Heart left ventricle (tissue), 13 donors: ENCODE data around the gene RHBDL3.

Experiments used
- POLR2A ChIP-seq, 2 donors: fragments of 450-650 bp; IDR thresholded peaks; one replicate each; pipeline ENCODE4 v1.6.1; 2017; ENCODE audit warnings: antibody characterized with exemption in 2 of 2, mild to moderate bottlenecking in 2 of 2, moderate library complexity in 2 of 2
- TF ChIP-seq, protein P1 (sequence below), 12 donors: fragments of 200-600 bp; sonication (generic) in 4 of 12; IDR thresholded peaks; one replicate each; pipeline versions ENCODE4 v1.5.0 to v1.8.0; 2018 to 2022; ENCODE audit warnings: antibody characterized with exemption in 12 of 12, mild to moderate bottlenecking in 5 of 12
- donor health status: ischemic (EF 13 %, LVEDD 7.1; RV severe dilation, severe dysfunction).
- donor health status: DM: no; HTN: yes; CAD: no.
- donor health status: DM: no; HTN: no; CAD: no.
- donor health status: ischemic (EF 25% LVEDD 6.9; RV normal size, moderate dysfunction).
- donor health status: ischemic (EF 25% LVEDD 5.7; RV mildly dilated, moderate dysfunction).
- donor health status: ischemic (EF 35%, LVEDD 5.7; RV mildly dilated, moderate dysfunction).
- donor health status: nonischemic (EF 11% LVEDD 7.7; RV severe dilation, severe dysfunction).
- donor health status: DM: yes; HTN: yes; CAD: no.
- donor health status: PGD.
- donor health status: ischemic (EF 29% LVEDD 5.4; RV normal size, mild dysfunction).
- donor health status: nonischemic (EF 23%, LVEDD 6.1; RV moderate dilation, normal function).

DNA sequence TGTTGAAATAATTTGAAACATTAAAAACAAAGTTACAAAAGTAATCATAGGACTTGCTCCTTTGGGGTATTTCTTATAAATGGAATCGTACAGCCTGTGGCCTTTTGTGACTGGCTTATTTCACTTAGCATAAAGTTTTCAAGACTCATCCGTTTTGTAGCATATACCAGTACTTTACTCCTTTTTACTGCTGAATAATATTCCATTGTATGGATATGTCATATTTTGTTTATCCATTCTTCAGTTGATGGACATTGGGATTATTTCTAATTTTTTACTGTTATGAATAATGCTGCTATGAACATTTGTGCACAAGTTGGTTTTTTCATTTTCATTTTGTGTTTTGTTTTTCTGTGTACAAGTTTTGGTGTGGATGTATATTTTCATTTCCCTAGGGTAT is 30.0 kb upstream of the RHBDL3 start:
- TF ChIP-seq, protein P1, sequence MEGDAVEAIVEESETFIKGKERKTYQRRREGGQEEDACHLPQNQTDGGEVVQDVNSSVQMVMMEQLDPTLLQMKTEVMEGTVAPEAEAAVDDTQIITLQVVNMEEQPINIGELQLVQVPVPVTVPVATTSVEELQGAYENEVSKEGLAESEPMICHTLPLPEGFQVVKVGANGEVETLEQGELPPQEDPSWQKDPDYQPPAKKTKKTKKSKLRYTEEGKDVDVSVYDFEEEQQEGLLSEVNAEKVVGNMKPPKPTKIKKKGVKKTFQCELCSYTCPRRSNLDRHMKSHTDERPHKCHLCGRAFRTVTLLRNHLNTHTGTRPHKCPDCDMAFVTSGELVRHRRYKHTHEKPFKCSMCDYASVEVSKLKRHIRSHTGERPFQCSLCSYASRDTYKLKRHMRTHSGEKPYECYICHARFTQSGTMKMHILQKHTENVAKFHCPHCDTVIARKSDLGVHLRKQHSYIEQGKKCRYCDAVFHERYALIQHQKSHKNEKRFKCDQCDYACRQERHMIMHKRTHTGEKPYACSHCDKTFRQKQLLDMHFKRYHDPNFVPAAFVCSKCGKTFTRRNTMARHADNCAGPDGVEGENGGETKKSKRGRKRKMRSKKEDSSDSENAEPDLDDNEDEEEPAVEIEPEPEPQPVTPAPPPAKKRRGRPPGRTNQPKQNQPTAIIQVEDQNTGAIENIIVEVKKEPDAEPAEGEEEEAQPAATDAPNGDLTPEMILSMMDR (IDR thresholded peaks at IDR 0.05) = no peak
- TF ChIP-seq POLR2A (IDR thresholded peaks at IDR 0.05) = no peak
